Left cardiac atrium (tissue), 4 donors: ENCODE results near the gene DEDD2. TPM values are rescaled to one million over a fixed set of nuclear protein-coding genes. Genes with fewer than 3 reads are reported as not detected.

Experiments used
- ATAC-seq, 2 donors: fragments of 200-7000 bp; cut with Tn5 transposase; one replicate each; pipeline ENCODE4 v1.9.1; 2020; ENCODE audit warnings: mild to moderate bottlenecking in 2 of 2, moderate library complexity in 2 of 2
- DNase-seq: peaks from one replicate; pipeline ENCODE4 v3.0.0-alpha.2; 2020
- intact Hi-C, 2 donors: fragments of 100-400 bp; cut with DNase I; formaldehyde crosslinking; loops; one replicate each; pipeline versions ENCODE4 v1.14.1 to v1.15.1; 2022 to 2023
- total RNA-seq, 2 donors: library from RNA; stranded (reverse); fragmentation: NEBNext Ultra II Directional; extraction: Animal tissue kit (Norgen Biotek cat#: 25700); gene quantifications; one replicate each; pipeline ENCODE4 v1.2.1, GENCODE V29; 2021
- donor health status: DM: no; HTN: yes; CAD: no.
- donor health status: DM: no; HTN: yes; CAD: no; lungs with severe emphysema.
- donor health status: DM: yes; HTN: yes; CAD: no.
- donor health status: Dilated cardiomyopathy.

Gene DEDD2
- total RNA-seq, 2 donors from 2014 or later: 10.7 to 17.6 TPM

- DNase-seq: no peak
- no peak for ATAC-seq
- intact Hi-C loops: no loop called here
Measured at GRCh38 chr19:42206871-42207755, 10.4 kb downstream of the DEDD2 start.

GRCh38 chr19:42204664-42205063 is 12.8 kb downstream of the DEDD2 start:
- intact Hi-C loops: no loop called here
- no peak for DNase-seq
- no peak for ATAC-seq

GRCh38 chr19:42203700-42204099 is 13.8 kb downstream of the DEDD2 start:
- intact Hi-C loops: no loop called here
- no peak for DNase-seq

GRCh38 chr19:42202290-42202880 is 15.1 kb downstream of the DEDD2 start:
- ATAC-seq (no peak), DNase-seq (no peak)
- intact Hi-C loops: no loop called here

More at GRCh38 chr19:42203700-42204099, 13.8 kb downstream of the DEDD2 start:
- ATAC-seq: no peak

- intact Hi-C loops: no loop called here
- ATAC-seq: peak; percentile 39 to 65
Measured at GRCh38 chr19:42201489-42202289, 15.8 kb downstream of the DEDD2 start.

GRCh38 chr19:42200116-42200715 is 17.3 kb downstream of the DEDD2 start:
- intact Hi-C loops: no loop called here
- no peak for ATAC-seq
- DNase-seq: no peak

More at GRCh38 chr19:42201489-42202289, 15.8 kb downstream of the DEDD2 start:
- no peak for DNase-seq

GRCh38 chr19:42199440-42200115 is 17.9 kb downstream of the DEDD2 start:
- intact Hi-C loops: no loop called here
- ATAC-seq (peak; percentile 32 to 64), DNase-seq (peak; percentile 57)

- DNase-seq (no peak), ATAC-seq (peak; percentile 9 to 77)
- intact Hi-C loops: no loop called here
Measured at GRCh38 chr19:42198676-42199439, 18.6 kb downstream of the DEDD2 start.

GRCh38 chr19:42197375-42197817 is 20.1 kb downstream of the DEDD2 start:
- ATAC-seq: no peak
- DNase-seq: no peak
- intact Hi-C loops: no loop called here

- ATAC-seq (no peak), DNase-seq (no peak)
- intact Hi-C loops: no loop called here
Measured at GRCh38 chr19:42196011-42197001, 21.2 kb downstream of the DEDD2 start.

GRCh38 chr19:42193706-42194105 is 23.8 kb downstream of the DEDD2 start:
- intact Hi-C loops: no loop called here
- DNase-seq (no peak), ATAC-seq (no peak)

- intact Hi-C loops: no loop called here
- no peak for ATAC-seq
- no peak for DNase-seq
Measured at GRCh38 chr19:42193294-42193693, 24.2 kb downstream of the DEDD2 start.

- intact Hi-C loops: no loop called here
- no peak for DNase-seq
- no peak for ATAC-seq
Measured at GRCh38 chr19:42191855-42192254, 25.6 kb downstream of the DEDD2 start.

- intact Hi-C loops: no loop called here
Measured at GRCh38 chr19:42191330-42191729, 26.1 kb downstream of the DEDD2 start.

GRCh38 chr19:42189133-42189532 is 28.3 kb downstream of the DEDD2 start:
- DNase-seq (no peak), ATAC-seq (no peak)
- intact Hi-C loops: no loop called here

More at GRCh38 chr19:42191330-42191729, 26.1 kb downstream of the DEDD2 start:
- DNase-seq (no peak), ATAC-seq (no peak)

- intact Hi-C loops: no loop called here
- DNase-seq (no peak), ATAC-seq (no peak)
Measured at GRCh38 chr19:42188665-42189064, 28.8 kb downstream of the DEDD2 start.

GRCh38 chr19:42185277-42185676 is 32.2 kb downstream of the DEDD2 start:
- DNase-seq (no peak), ATAC-seq (peak; percentile 65 to 75)
- intact Hi-C loops: no loop called here
